ENCODE measurements around the gene SRA1.

DNA sequence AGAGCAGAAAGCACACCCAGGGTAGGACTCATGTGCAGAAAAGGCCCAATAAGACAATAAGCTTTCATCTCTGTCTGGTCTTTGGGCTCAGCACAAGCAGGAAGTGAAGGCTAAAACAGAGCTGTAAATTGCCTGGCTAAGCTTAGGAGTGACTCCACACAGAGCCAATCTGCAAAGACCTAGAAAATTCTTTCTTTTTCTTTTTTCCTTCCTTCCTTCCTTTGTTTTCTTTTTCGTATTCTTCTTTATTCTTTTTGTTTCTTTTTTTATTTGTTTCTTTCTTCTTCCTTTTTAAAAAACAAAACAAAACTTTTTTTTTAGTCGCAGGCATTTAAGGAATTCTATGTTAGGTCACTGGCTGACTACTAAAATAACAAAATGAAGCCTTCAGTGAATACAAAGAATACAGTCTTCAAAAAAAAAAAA is 19.5 kb upstream of the SRA1 start:
- TF ChIP-seq, protein P1, sequence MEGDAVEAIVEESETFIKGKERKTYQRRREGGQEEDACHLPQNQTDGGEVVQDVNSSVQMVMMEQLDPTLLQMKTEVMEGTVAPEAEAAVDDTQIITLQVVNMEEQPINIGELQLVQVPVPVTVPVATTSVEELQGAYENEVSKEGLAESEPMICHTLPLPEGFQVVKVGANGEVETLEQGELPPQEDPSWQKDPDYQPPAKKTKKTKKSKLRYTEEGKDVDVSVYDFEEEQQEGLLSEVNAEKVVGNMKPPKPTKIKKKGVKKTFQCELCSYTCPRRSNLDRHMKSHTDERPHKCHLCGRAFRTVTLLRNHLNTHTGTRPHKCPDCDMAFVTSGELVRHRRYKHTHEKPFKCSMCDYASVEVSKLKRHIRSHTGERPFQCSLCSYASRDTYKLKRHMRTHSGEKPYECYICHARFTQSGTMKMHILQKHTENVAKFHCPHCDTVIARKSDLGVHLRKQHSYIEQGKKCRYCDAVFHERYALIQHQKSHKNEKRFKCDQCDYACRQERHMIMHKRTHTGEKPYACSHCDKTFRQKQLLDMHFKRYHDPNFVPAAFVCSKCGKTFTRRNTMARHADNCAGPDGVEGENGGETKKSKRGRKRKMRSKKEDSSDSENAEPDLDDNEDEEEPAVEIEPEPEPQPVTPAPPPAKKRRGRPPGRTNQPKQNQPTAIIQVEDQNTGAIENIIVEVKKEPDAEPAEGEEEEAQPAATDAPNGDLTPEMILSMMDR (IDR thresholded peaks at IDR 0.05) = no peak
- TF ChIP-seq POLR2AphosphoS5 (IDR thresholded peaks at IDR 0.05) (no peak), EP300 (IDR thresholded peaks at IDR 0.05) (no peak)
